AG08396 (cell line): ENCODE measurements around the gene FBXW11.

ENCODE experiments used
- DNase-seq: peaks from one replicate; pipeline ENCODE4 v3.0.0; 2012; ENCODE audit warnings: low spot score, mixed read lengths

The FBXW11 gene

GRCh38 chr5:172015346-172015745, 8.9 kb upstream of the FBXW11 start:
- no peak for DNase-seq

- DNase-seq = no peak
Observed at GRCh38 chr5:172010278-172010677, 3.8 kb upstream of the FBXW11 start.

- no peak for DNase-seq
Observed at GRCh38 chr5:172009536-172010270, 3.3 kb upstream of the FBXW11 start.

- no peak for DNase-seq
Observed at GRCh38 chr5:172008689-172009141, 2.3 kb upstream of the FBXW11 start.

GRCh38 chr5:172008111-172008455, 1.6 kb upstream of the FBXW11 start:
- peak; percentile 16 for DNase-seq

GRCh38 chr5:172007175-172008110, 1.0 kb upstream of the FBXW11 start:
- peak; percentile 11 for DNase-seq

GRCh38 chr5:172005708-172006320, 624 bp downstream of the FBXW11 start:
- peak; percentile 21 for DNase-seq

- peak; percentile 17 for DNase-seq
Observed at GRCh38 chr5:172004824-172005237, 1.6 kb downstream of the FBXW11 start.

- DNase-seq = peak; percentile 10
Observed at GRCh38 chr5:172003746-172004145, 2.7 kb downstream of the FBXW11 start.

- DNase-seq = no peak
Observed at GRCh38 chr5:172002840-172003512, 3.5 kb downstream of the FBXW11 start.

- DNase-seq = no peak
Observed at GRCh38 chr5:172002310-172002709, 4.1 kb downstream of the FBXW11 start.

GRCh38 chr5:171999877-172000276, 6.6 kb downstream of the FBXW11 start:
- no peak for DNase-seq

GRCh38 chr5:171999100-171999499, 7.3 kb downstream of the FBXW11 start:
- DNase-seq = no peak

- no peak for DNase-seq
Observed at GRCh38 chr5:171997011-171997410, 9.4 kb downstream of the FBXW11 start.

GRCh38 chr5:171992813-171993212, 13.6 kb downstream of the FBXW11 start:
- no peak for DNase-seq

- DNase-seq = no peak
Observed at GRCh38 chr5:171992305-171992704, 14.1 kb downstream of the FBXW11 start.

GRCh38 chr5:171990713-171991015, 15.8 kb downstream of the FBXW11 start:
- DNase-seq = no peak

- no peak for DNase-seq
Observed at GRCh38 chr5:171989946-171990712, 16.3 kb downstream of the FBXW11 start.

GRCh38 chr5:171989276-171989675, 17.2 kb downstream of the FBXW11 start:
- no peak for DNase-seq

GRCh38 chr5:171986772-171987171, 19.7 kb downstream of the FBXW11 start:
- no peak for DNase-seq

GRCh38 chr5:171984748-171985419, 21.6 kb downstream of the FBXW11 start:
- peak; percentile 27 for DNase-seq
